Stimulated activated CD4-positive, alpha-beta T cell treated with anti-CD3 and anti-CD28 coated beads, Interleukin-1b, Interleukin-23, amount 100 ng/mL, for 4 hours (primary cell): Measurements from ENCODE around the gene CHST13.

ENCODE experiments used
- DNase-seq, 2 donors: peaks; one replicate each; pipeline ENCODE4 v3.0.0-alpha.2; 2020; ENCODE audit warnings: low read depth in 2 of 2

Gene CHST13

DNA sequence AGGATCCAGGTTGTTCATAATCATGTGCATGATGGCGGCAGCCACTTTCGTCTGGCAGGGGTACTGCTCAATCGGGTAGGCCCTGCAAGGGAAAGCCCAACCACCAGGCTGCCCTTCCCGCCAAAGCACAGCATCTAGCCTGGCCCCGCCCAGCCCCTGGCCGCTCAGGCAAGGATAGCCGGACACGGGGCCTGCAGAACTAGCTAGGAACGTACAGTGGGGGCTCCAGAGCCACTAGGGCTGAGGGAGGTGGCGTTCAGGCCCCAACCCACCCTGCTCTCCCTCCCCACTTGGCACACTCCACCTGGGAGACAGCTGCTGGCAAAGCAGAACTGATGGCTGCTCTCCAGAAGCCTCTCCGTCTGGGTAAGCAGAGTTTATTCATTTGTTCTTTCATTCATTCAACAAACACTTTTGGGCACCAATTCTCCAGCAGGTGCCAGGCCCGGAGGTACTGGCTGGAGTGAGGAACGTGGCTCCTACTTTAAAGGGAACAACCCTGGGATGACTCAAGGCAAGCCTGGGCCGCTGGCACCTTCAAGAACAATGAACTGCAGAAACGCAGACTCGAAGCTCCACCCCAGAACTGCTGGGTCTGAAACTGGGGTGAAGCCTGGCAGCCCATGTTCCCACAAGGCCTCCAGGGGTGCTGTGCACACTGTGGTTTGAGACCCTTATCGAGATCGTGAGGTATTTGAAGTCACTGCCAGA, 14.2 kb upstream of the CHST13 start:
- no peak for DNase-seq

DNA sequence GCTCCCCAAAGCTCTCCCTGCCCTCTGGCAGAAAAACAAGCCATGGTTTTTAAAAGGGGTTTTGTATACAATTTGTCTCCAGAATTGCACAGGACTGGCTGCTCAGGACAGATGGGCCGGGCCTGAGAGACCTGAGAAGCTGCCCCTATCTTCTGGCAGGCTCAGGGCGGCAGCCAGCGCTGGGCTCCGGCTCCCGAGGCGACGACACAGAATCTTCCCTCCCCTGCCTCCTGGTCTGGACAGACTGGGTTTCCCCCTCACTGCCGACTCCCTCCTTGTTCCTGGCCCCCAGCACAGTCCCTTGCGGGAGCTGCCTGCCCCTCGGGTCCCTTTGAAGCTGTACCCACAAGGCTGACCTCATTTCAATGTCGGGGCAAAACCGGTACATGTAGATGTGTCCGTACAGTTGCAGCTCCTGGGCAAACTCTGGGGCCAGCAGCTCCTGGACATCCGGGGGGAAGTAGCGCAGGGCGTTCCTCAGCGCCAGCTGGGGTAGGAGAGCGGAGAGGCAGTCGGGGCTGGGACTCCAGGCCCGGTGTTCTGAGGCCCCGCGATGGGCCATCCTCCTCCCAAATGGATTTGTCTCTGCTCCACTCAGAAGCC, 13.5 kb upstream of the CHST13 start:
- DNase-seq, result no peak

DNA sequence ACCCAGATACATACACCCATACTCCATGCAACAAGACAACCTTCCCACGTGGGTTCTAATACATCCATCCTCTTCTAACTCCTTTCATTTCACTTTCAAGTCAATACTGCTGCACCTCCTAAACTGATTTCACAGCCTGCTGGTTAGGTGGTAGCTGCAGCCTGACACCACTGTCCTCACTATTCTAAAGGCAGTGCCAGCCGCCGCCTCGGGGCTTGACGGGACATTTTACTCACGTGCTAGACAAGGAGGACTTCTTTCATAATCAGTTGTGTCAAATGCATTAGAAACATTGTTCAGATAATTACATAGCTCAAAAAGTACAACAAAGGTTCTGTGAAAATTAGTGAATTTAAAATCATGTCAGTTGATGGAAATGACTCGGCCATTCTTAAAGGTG, 12.7 kb upstream of the CHST13 start:
- DNase-seq, result no peak

DNA sequence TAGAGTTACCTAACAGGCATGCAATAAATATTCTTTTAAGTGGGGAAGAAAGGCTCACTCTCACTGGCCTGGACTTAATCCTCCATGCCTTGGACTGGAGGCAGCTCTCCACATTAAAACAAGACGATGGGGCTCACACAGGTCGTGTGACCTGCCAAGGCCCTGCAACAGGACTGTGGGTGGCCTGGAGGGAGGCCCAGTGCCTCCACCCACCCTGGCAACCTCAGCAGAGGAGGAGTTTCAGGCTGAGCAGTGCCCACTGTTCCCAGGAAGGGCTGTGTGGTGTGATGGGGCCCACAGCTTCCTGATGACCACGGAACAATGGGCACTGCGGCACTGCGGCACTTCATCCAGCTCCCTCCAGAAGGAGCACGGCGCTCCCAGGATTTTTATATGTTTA, 11.9 kb upstream of the CHST13 start:
- DNase-seq, result no peak

DNA sequence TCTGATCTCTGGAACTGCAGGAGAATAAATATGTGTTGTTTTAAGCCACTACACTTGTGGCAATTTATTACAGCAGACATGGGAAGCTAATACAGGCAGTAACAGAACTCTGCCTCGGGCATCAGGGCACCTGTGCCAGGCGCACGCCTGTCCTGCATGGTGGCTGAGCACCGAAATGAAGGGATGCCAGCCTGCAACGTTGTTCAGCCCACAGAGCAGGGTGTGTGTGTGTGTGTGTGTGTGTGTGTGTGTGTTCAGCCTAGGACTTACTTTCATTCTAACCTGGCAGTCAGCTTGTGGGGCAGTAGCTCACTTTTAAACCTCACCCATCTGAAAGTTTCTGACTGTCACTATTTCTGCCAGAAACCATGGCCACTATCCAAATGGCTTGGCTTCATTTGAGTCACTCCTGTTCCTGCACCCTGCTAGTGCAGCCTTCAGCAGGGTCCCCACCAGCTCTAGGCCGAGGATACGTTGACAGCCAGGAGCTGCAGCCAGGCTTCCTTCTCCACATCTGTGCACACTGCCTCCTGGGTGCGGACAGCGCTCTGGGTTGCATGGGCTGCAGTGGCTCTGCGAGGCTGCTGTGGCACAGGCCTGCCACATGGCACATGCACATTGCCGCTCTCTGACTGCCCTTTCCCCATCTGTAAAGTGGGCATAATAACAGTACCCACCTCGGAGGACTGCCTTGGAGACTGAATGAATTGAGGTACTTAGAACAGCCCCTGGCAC, 10.9 kb upstream of the CHST13 start:
- no peak for DNase-seq

DNA sequence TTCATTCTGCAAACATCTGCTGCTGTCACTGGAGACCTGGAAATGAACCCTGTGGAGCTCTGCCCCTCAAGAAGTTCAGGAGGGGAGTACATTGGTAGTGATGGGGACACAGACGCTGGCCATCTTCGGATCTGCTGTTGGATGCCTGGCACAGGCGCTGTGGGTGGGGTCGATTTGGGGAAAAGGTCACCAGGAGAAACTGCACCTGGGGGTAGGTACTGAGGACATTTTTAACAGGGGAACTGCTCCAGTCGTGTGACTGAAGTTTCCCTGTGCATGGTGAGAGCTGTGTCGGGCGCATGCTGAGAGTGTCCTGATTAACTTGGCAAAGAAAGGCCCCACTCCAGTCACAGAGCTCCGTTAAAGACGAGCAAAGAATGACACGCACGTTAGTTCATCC, 9.8 kb upstream of the CHST13 start:
- no peak for DNase-seq

DNA sequence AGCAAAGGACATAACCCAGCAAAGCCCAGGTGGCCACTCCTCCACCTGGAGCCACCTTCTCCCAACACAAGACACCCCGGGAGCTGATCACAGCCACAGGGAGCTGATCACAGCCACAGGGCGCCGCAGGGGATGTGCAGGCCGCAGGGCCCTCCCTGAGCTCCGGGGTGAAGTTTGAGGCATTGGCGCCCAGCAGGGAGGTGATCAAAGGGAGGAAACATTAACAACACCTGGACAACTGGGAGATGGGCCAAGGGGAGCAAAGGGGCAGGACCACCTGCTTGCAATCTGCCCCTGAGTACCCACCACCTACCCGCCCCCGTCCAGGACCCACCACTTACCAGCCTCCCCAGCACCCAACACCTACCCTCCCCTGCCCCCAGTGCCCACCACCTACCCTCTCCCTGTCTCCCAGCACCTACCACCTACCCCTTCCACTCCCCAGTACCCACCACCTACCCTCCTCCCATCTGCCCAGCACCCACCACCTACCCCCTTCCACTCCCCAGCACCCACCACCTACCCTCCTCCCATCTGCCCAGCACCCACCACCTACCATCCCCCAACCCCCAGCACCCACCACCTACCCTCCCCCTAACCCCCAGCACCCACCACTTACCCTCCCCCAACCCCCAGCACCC, 8.8 kb upstream of the CHST13 start:
- DNase-seq, result no peak

DNA sequence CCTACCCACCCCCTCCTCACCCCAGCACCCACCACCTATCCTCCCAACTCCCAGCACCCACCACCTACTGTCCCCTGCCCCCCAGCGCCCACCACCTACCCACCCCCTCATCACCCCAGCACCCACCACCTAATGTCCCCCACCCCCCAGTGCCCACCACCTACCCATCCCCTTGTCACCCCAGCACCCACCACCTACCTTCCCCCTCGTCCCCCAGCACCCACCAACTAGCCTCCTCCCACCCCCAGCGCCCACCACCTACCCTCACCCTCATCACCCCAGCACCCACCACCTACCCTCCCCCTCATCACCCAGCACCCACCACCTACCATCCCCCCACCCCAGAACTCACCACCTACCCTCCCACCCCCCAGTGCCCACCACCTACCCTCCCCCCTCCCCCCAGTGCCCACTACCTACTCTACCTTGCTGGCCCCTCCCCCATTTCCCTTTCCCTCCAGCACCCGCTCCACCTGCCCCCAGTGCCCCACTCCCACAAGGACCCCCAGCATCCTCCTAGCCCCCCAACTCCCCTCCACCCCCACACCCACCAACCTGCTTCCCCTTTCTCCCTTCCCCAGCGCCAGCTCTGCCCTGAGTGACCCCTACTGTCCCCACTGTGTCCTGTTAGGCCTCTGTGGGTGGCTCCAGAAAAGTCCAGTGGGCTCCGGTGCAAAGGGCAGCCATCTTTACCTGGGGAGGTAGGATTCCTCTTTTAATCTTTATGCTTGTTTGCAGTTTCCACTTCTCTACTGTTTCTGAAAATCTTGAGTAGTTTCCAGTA, 7.6 kb upstream of the CHST13 start:
- DNase-seq, result no peak

DNA sequence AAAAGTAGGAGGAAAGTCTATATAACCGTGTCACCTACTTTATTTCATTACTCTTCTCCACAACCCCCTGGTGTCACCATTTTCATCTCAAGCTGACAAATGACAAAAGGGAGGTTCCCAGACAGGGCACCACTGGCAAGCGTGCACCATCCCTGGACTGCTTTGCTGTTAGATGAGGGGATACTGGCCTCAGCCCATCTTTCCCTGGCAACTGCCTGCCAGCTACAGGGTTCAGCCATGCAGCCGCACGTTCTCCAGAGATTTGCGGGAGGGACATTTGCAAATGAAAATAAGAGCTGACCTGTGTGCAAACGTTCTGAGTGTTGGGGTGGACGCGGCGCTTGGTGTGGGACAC, 7.0 kb upstream of the CHST13 start:
- DNase-seq, result no peak

DNA sequence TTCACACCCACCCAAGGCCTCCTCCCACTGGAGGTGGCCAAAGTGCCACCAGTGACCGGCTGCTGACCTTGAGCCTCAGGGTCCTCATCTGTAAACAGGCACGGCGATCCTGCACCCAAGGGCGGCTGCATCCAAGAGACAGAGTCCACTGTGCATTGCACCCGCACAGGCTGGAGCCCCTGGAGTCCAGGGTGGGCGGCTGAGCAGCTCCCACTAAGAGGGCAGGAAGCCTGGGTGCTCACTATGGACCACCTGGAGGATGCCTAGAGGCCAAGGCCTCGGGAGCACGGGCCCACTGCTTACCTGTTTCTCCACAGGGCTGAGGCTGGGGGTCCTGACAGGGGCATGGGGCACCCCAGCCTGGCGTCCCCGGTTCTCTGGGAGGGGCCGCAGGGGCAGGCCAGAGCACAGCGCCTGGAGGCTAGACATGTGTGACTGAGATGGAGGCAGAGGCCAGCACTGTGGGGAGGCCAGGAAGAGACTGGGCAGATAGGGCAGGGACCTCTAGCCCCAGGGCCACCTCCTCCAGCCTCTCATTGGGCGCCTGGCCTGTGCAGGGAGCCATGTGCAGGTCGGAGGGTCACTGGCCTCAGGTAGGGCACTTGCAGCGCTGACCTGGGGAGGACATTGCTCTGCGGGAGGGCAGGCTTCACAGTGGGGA, 6.5 kb upstream of the CHST13 start, which contains the start of gene UROC1:
UROC1 (minus strand) TSS at position 483 of the 661 bp plus-strand sequence; CDS start at position 429, 54 bp downstream.
- no peak for DNase-seq

DNA sequence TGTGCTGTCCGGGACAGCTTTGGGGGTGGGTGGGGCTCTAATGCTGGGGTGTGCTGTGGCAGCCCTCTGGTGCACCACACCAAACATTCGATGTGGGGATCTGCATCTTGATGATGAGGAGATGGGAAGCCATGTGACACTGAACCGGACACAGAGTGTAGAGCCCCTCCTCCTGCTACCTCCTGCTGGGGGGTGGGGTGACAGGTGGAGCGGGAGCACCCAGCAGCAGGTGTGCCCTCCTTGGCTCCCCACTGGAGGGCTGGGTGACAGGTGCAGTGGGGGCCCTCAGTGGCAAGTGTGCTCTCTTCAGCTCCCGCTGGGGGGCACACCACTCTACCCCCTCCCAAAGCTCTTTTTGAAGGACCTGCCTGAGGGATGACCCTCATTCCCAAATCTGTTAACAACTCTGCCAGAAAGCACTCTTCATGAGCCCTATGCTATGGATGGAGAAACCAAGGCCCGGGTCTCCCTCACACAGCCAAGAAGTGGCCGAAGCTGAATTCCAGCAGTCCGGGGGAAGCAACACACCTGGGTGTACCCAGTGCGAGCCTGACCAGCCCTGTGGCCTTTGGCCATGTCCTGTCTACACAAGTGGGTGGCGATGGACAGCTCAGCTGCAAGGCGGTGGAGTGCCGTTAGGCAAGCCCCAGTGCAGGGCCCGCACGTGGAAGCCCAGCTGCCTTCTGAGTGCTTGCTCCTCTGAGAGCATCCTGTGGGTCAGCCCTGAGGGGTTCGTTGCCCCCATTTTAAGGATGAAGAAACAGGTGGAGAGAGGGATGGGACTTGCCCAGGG, 5.8 kb upstream of the CHST13 start:
- DNase-seq, result no peak

DNA sequence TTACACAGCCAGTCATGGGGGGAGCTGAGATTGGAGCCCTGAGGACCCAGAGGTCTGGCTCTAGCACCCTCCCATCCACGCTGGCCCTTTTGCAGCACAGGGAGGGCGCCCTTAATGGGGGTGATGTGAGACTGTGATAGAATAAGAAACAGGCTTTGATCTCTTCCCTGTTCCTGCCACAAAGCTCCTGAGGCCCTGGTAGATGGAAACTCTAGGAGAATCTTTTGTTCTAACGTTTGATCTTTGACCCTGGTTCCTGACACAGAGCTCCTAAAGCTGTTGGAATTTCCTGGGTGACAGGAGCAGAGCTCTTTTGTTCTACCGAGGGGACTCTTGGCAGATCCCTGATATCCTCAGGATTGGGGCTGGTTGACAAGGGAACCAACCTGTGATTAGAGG, 5.2 kb upstream of the CHST13 start:
- no peak for DNase-seq

DNA sequence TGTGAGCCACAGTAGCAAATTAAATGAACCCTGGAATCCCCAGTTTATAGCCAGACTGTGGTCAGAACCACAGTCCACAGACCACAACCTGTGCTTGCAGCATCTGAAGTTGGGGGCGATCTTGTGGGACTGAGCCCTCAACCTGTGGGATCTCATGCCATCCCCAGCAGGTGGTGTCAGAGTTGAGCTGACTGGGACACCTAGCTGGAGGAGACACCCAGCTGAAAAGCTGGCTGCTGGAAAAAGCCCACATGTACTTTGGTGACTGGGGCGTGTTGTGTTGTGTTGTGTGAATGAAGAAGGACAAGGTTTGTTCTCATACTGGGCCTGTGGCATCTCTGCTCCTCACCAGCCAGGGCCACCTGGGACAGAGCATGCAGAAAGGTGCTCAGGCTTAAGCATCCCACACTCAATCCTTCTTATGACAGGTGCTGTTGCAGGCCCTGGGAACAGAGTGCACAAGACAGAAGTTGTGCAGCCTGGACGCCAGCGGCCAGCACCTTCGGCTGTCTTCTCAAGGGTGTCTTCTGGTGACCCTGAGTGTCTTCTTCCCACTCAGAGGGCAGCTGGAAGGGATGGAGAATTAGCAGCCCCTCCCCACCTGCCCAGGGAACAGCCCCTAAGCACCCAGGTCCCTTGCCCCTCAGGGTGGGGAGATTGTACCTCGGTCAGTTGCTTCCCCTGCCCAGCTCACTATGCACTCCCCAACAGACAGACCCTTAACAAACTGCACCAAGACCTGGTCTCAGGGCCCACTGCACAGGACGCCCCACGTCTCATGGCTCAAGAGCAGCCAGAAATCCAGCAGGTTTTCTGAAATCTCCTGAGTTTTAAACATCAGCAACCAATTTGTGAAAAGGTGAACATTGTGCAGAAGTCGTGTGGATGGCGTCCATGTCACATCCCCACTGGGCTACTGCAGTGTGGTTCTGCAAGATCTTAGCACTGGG, 4.2 kb upstream of the CHST13 start:
- DNase-seq, result no peak

DNA sequence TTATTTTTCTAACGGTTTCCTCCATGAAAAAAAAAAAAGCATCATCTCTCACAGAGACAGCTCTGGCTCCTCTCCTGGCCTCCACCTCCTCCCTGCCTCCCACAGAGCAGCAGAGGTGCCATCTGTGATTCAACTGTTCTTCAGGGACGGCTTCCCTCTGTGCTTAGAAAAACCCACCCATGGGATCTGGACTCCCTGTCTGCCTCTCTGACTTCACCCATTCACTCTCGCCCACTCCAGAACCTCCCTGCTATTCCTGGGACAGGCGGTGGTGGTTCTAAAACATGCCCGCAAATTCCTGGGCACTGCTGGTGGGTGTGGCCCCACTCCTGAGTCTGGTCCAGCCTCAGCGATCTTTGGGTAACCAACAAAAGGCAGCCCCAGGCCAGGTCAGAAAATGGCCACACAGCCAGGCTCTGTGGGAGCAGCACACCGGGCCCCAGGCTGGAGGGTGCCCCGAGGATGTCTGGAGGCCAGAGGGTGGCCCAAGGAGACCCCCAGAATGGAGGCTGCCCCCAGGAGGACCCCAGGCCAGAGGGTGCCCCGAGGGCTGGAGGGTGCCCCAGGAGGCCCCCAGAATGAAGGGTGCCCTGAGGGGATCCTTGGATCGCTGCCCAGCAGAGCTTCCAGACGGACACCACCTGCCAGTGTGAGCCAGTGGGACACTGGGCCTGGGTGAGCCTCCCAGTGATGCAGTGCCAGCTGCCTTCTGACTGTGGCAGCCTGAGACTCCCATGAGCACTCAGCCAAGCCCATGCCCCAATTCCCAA, 2.6 kb upstream of the CHST13 start:
- no peak for DNase-seq

DNA sequence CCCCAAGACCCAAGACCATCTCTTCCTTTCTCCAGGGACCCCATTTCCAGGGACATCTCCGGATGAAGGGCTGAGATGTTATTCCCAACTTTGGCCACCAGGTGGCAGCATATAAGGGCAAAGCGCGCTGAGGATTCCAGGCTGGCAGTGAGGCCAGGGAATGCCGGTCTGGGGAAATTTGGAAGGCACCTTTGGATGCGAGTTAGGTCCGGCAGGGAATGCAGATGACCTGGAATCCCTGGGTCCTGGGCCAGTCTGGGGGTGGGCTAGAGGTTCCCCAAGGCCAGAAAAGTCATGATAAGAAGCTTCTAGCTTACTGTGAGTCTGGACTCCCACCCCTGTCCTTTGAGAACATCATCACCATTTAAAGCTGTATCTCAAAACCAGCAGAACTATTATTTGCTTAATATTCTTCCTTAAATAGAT, 1.6 kb upstream of the CHST13 start:
- DNase-seq, result peak; percentile 17 to 25

DNA sequence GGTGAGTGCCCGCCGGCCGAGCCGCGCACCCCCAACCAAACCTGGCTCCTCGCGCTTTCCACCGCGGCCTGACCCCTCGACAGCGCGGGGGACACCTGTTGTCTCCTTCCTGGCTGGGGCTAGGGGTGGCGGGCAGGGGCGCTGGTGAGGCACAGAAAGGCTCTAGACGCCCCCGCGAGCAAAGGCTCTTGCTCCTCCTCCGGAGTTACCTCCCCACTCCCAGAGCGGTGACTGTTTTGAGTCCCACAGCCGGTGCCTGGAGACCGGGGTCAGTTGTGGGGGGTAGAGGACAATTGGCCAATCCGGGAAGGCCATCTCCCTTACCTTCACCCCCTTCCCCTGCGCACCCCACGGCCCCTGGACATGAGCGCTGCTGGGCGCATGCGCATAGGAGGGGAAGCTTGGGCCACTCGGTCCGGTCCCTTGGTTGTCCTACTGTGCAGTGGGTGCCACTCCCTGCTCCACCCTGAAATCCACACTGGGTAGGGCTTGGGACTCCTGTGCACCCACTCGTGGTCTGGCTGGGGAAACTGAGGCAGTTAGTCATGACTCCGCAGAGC, 554 bp downstream of the CHST13 start:
- DNase-seq, result no peak

DNA sequence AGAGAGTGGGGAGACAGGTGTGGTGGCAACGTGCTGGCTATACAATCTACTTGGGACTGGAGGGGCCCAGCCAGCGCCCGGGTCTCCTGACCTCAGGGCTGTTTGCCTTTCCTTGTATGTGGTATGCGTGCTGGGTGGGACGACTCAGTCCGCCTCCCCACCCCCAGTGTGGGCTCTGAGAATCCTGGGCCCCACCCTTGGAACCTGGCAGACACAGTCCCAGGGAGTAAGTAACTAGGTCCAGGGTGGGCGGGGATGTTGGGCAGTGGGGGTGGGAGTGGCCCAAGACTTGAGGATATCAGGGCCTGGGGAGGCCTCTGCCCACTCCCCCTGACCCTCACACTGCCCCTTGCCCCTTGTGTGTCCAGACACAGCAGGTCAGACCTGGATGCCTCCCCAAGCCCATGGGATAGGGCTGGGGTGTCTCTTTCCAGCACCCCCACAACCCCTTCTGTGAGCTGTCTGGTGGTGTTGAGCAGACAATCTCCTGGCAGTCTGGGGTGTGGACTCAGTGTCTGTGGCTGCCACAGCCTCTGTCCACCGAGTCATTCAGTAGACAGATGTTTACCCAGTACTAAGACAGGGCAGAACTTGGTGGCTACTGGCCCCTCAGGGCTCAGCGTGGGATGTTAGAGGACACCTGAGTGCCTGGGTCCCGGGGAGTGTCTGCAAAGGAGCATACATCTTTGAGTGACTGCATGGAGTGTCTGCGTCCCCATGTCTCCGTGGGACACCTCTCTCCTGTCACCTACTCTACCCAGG, 1.3 kb downstream of the CHST13 start:
- no peak for DNase-seq
